BE2C (cell line): ENCODE data around the gene SCP2.

Source experiments
- DNase-seq: peaks from one replicate; pipeline ENCODE4 v3.0.0-alpha.2; 2020
- H3K27me3 ChIP-seq: fragments of 250-450 bp; sonication (Bioruptor Pico); 2 replicates; pipeline ENCODE4 v1.5.1; 2020; ENCODE audit warnings: mild to moderate bottlenecking
- H3K36me3 ChIP-seq: fragments of 250-450 bp; sonication (Bioruptor Pico); 2 replicates; pipeline ENCODE4 v1.5.1; 2020; ENCODE audit warnings: mild to moderate bottlenecking
- H3K4me1 ChIP-seq: fragments of 250-450 bp; sonication (Bioruptor Pico); 2 replicates; pipeline ENCODE4 v1.5.1; 2020
- H3K4me3 ChIP-seq: 2 replicates; pipeline ENCODE4 v1.5.1; 2011; ENCODE audit warnings: low read depth, low read length
- H3K9me3 ChIP-seq: fragments of 250-450 bp; sonication (Bioruptor Pico); 2 replicates; pipeline ENCODE4 v1.5.1; 2020
- TF ChIP-seq, protein P1 (sequence below): IDR thresholded peaks from 2 replicates; pipeline ENCODE4 v1.5.1; 2012; ENCODE audit warnings: mild to moderate bottlenecking, low read depth, low read length

SCP2 gene

DNA sequence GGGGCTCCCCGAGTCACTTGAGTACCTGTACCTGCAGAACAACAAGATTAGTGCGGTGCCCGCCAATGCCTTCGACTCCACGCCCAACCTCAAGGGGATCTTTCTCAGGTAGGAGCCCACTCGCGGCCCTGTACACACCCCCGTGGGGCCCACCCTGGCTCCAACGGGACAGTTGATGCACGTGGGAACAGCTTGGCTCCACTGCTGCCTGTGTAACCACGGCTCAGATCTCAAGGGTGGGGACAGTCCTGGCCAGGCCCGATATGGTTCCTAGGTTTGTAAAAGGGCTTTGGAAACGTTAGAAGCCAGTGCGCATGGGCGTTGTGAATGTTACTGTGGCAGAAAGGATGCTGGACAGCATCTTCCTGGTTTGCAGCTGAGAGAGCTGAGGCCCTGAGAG is 153.7 kb downstream of the SCP2 start:
- Histone ChIP-seq H3K4me1 (no peaks in the 10 kb centered on the region), H3K9me3 (no peaks in the 10 kb centered on the region)
- TF ChIP-seq, protein P1, sequence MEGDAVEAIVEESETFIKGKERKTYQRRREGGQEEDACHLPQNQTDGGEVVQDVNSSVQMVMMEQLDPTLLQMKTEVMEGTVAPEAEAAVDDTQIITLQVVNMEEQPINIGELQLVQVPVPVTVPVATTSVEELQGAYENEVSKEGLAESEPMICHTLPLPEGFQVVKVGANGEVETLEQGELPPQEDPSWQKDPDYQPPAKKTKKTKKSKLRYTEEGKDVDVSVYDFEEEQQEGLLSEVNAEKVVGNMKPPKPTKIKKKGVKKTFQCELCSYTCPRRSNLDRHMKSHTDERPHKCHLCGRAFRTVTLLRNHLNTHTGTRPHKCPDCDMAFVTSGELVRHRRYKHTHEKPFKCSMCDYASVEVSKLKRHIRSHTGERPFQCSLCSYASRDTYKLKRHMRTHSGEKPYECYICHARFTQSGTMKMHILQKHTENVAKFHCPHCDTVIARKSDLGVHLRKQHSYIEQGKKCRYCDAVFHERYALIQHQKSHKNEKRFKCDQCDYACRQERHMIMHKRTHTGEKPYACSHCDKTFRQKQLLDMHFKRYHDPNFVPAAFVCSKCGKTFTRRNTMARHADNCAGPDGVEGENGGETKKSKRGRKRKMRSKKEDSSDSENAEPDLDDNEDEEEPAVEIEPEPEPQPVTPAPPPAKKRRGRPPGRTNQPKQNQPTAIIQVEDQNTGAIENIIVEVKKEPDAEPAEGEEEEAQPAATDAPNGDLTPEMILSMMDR = no peak

DNA sequence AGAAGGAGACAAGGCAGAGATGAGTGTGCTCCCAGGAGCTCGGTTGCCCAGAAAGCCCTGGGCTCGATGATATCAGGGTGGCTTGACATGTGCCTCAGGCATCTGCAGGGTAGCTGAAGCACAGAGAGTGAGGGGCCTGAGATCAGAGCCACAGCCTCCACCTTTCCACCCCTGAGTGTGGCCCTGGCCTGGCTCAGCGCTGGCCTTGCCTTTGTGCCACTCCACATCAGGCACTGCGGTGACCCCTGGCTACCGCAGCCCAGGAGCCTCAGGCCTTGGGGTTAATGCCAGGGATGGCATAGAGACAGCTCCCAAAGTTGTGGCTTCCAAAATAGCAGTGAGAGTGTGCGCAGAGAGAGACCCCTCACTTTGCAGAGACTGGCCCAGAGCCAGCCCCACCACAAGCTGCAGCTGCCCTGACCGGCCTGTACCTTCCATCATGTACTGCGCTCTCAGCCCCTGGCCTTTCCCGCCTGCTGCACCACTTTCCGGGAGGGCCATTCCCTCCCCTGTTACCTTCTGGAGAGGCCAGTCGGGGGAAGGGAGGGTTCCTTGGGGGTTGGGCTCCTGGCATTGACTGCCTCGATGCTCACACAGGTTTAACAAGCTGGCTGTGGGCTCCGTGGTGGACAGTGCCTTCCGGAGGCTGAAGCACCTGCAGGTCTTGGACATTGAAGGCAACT is 154.4 kb downstream of the SCP2 start:
- TF ChIP-seq, protein P1 = no peak
- no peak for DNase-seq
- no peaks in the 10 kb centered on the region for H3K36me3 ChIP-seq
- no peaks in the 10 kb centered on the region for H3K27me3 ChIP-seq
- H3K9me3 ChIP-seq = no peaks in the 10 kb centered on the region
- no peaks in the 10 kb centered on the region for H3K4me1 ChIP-seq
- H3K4me3 ChIP-seq = no peak overlapping the region

More for the DNA sequence above, 153.7 kb downstream of the SCP2 start:
- no peak overlapping the region for H3K4me3 ChIP-seq
- H3K27me3 ChIP-seq = no peaks in the 10 kb centered on the region
- H3K36me3 ChIP-seq = no peaks in the 10 kb centered on the region
- no peak for DNase-seq

DNA sequence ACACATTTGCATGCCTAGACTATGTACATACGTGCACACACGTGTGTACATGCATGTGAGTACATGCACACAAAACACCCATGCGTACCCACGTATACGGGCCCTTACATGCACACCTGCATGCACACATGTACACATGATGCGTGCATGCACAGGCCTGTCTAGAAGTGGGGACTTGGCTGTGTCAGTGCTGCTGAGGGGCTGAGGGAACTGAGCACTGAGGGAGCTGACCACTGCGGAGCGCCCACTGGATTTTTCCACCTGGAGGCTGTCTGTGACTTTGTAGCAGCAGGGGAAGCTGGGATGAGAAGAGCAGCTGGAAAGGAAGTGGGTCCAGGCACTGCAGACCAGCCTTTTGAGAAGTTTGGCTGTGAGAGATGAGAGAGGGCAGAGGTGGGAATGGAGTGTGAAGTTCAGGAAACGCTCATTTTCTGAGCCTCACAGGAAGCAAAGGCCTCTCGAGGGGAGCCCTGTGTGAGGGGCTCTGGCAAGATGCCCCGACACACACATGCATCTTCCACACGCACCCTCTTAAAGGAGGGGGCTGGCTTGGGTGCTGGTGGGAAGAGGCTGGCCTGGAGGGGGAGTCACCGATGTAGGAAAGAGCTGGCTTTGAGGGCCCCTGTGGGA is 155.9 kb downstream of the SCP2 start:
- no peak for DNase-seq
- TF ChIP-seq, protein P1 = no peak
- no peaks in the 10 kb centered on the region for H3K36me3 ChIP-seq
- no peaks in the 10 kb centered on the region for H3K4me1 ChIP-seq
- H3K4me3 ChIP-seq = no peak overlapping the region
- no peaks in the 10 kb centered on the region for H3K9me3 ChIP-seq
- H3K27me3 ChIP-seq = no peaks in the 10 kb centered on the region

DNA sequence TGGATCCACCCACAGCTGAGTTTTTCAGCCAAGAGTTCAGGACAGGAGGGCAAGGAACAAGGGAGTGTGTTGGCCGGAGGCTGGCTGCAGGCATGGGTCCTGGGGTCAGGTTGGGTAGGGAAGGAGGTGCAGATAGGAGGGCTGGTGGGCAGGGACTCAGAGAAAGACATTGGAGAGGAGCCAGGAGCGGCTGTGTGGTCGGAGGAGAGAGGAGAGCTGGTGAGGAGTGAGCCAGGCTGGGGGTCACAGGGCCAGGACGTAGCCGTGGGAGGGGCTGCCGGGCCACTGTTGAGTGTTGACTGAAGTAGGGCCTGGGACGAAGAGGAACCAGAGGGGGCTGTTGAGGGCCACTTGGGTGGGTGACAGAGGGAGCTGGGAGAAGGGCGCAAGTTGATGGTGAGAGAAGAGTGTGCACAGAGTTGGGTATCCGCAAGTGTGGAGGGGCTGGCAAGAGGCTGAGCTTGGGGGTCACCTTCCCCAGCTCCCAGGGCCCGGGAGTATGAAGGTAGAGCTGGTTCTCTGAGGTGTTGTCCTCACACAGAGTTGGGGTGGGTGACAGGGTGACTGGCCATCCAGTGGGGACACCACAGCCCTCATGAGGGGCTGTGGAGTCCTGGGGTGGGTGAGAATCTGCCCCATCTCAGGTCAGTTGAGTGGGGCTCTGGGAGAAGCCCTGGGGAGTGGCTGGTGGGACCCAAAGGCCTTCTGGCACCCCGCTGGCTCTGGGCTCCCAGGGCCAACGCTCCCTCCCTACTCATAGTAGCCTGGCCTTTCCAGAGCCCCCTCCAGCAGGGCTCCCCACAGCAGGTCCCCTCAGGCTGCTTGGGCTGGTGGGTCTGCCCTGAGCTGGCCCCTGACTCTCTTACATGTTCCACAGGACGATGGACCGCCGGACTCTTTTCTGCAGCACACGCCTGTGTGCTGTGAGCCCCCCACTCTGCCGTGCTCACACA is 156.8 kb downstream of the SCP2 start:
- H3K36me3 ChIP-seq = no peaks in the 10 kb centered on the region
- H3K27me3 ChIP-seq = no peaks in the 10 kb centered on the region
- H3K4me1 ChIP-seq = no peaks in the 10 kb centered on the region
- TF ChIP-seq, protein P1 = no peak
- no peak overlapping the region for H3K4me3 ChIP-seq
- no peak for DNase-seq
- H3K9me3 ChIP-seq = no peaks in the 10 kb centered on the region

DNA sequence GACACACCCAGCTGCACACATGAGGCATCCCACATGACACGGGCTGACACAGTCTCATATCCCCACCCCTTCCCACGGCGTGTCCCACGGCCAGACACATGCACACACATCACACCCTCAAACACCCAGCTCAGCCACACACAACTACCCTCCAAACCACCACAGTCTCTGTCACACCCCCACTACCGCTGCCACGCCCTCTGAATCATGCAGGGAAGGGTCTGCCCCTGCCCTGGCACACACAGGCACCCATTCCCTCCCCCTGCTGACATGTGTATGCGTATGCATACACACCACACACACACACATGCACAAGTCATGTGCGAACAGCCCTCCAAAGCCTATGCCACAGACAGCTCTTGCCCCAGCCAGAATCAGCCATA is 157.5 kb downstream of the SCP2 start:
- Histone ChIP-seq H3K4me1 (no peaks in the 10 kb centered on the region), H3K9me3 (no peaks in the 10 kb centered on the region), H3K4me3 (no peak overlapping the region), H3K27me3 (no peaks in the 10 kb centered on the region), H3K36me3 (no peaks in the 10 kb centered on the region)
- DNase-seq = no peak
- TF ChIP-seq, protein P1 = no peak
